ENCODE results near the gene MPPE1.
A peak's percentile ranks its signal among the peaks of the same experiment; 100 is the strongest.
"Not testable (repeated sequence)": the region's sequence is repeated elsewhere in the genome, so short reads cannot be mapped to it uniquely, and the experiment has no call there.

Gene MPPE1

DNA sequence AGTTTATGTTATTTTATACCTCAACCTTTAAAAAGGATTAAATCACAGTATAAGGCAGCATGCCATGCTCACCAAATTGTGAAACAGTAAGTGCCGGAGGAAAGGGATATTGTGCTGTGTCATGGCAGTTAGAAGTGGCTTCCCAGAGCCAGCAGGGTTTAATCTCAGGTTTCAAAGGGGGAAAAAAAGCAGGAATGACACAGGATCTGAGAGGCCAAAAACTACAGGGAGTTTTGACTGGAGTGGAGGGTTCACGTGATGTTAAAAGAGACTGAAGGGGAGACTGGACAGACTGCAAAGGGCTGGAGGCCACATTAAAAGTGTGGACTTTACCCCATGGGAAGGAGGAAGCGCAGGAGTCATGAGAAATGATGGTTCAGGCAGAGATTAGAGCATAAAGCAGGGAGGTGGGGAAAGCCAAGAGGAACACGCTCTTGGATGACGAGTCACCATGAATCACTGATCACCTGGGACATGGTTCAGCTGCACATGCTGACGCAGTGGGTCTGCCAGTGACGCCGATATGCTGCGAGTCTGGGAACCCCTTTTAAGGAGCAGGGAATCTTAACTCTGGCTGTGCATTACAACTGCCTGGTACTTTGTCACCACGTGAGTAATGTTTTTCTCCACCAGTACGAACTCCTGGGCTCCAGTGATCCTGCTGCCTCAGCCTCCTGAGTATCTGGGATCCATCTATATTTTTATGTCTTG lies 50.8 kb downstream of the MPPE1 start:
- DNase-seq (ENCODE audit: low spot score): no peak

- not testable (repeated sequence) for DNase-seq (ENCODE audit: low spot score)
Measured at GRCh38 chr18:11854554-11854953, 53.6 kb downstream of the MPPE1 start.

- DNase-seq (ENCODE audit: low spot score): peak; percentile 67
Measured at GRCh38 chr18:11851806-11852337, 56.2 kb downstream of the MPPE1 start.

- DNase-seq (ENCODE audit: low spot score): peak; percentile 99
Measured at GRCh38 chr18:11851146-11851805, 56.8 kb downstream of the MPPE1 start, which contains the start of gene CHMP1B. Gene CHMP1B (plus strand): TSS chr18:11851413. CDS start chr18:11851512, 99 bp downstream.

- no peak for DNase-seq (ENCODE audit: low spot score)
Measured at GRCh38 chr18:11850821-11851145, 57.3 kb downstream of the MPPE1 start.

- no peak for DNase-seq (ENCODE audit: low spot score)
Measured at GRCh38 chr18:11849841-11850634, 58.1 kb downstream of the MPPE1 start.

GRCh38 chr18:11849279-11849678 lies 58.8 kb downstream of the MPPE1 start:
- no peak for DNase-seq (ENCODE audit: low spot score)

DNA sequence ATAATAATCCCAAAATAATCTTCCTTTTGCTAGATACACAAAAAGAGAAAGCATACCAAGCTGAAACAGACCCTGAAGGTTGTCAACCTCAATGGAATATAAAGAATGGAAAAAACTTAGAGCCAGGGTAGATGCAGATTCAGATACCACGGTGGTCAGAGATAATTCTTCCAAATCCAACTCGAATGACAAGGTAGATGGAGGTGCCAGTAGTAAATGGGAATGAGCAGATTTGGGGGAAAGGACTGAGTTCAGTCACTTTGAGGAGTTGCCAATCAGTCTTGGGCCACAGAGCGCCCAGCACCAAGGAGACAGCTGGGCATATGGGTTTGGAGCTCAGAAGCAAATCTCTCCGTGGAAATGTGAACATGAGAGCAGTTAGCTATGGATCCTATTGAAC lies 60.3 kb downstream of the MPPE1 start:
- no peak for DNase-seq (ENCODE audit: low spot score)

DNA sequence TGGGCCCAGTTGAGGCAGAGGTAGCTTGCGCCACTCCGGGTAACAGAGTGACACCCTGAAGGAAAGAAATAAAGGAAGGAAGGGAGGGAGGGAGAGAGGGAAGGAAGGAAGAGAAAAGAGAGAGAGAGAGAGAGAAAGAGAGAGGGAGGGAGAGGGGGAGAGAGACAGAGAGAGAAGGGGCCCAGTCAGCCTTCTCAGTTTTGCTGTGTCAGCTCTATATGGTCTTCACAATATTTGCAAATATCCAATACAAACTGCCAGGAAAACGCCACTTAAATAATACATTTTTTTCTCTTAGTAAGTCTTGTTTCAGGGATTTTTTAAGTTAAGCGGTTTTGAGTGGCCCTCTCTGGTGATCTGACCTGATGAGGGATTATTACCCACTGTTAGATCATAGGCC lies 62.5 kb downstream of the MPPE1 start:
- no peak for DNase-seq (ENCODE audit: low spot score)

DNA sequence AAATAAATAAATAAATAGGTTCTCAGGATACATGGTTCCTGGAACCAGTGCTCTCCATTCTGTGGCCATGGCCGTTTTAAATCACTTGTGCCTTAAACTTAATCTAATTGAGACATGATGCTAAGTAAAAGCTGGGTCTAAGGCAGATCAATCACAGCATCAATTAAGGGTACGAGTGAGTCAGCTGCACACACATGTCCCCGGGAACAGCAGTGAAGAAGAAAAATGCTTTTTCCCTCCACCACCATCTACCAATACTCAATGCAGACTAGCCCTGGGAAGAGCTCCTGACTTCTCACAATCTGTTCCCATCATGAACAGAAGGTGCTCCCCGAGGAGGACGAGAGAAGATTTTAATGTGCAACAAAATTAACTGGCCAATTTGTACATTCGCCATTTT lies 63.7 kb downstream of the MPPE1 start:
- no peak for DNase-seq (ENCODE audit: low spot score)

GRCh38 chr18:11842562-11842961 lies 65.6 kb downstream of the MPPE1 start:
- DNase-seq (ENCODE audit: low spot score): no peak

DNA sequence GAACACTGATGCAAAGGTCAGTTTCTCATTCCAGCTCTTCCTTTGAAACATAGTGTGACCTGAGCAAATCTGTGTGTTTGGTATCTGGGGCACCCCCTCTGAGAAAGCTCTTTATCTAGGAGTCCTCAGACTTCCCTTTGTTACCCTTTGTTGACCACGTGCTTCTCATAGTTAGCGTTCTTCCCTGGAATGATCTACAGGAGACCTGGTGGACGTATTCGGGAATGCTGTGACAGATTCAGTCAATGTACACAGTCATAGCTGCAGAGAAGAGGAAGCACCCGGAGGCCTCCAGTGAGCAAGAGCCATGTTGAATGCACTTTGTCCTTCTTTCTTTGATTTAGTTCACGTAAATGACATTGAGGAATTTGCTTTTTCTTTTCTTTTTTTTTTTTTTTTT lies 67.6 kb downstream of the MPPE1 start:
- no peak for DNase-seq (ENCODE audit: low spot score)

DNA sequence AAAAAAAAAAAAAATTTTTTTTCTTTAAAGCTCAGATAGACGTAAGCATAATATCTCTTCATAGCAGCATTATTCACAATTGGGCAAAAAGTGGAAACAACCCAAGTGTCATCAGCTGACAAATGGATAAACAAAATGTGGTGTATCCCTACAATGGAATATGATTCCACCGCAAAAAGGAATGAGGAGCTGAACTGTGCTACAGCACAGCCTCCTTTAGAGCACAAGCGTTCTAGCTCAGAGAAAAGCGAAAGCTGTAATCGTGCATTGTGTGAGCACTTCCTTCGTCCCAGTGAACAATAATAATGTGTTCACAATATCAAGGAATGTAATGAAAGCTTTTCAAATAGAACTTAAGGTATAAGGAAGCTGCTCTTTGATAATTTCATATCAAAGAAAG lies 68.6 kb downstream of the MPPE1 start:
- DNase-seq (ENCODE audit: low spot score): no peak

DNA sequence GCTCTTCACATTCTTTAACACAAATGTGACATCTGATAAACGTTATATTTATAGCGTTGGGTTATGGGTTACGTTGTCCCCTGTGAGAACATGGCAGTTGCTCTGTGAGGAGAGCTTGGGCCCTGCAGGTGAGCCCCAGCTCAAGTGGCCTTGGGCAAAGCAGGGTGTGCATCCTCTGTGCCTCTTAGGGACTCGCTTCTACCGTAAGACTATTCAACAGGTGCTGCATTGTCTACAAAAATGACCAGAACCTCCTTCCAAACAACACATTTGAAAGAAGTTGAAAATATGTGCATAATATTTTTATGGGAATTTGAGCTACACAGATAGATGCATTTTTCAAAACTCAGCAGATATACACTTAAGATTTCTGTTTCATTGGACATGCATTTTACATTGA lies 73.3 kb downstream of the MPPE1 start:
- no peak for DNase-seq (ENCODE audit: low spot score)

All from D341Med (cell line).